Astrocyte (in vitro differentiated cells and primary cell): ENCODE data around the gene POLR2H. TPM values are rescaled to one million over a fixed set of nuclear protein-coding genes. Genes with fewer than 3 reads are reported as not detected.
A peak's percentile ranks its signal among the peaks of the same experiment; 100 is the strongest.

Source experiments
- DNase-seq: peaks from one replicate; pipeline ENCODE4 v3.0.0-alpha.2; 2010; ENCODE audit warnings: low read depth
- FAIRE-seq: peaks from 2 replicates; lab custom pipeline; 2011; peaks lifted over from hg19 to GRCh38; lab: Jason Lieb, UNC
- H2AFZ ChIP-seq: 2 replicates; pipeline ENCODE4 v1.6.0; 2012; ENCODE audit warnings: low read depth, low read length, inconsistent platforms
- H3K27ac ChIP-seq: 2 replicates; pipeline ENCODE4 v1.5.1; 2011; ENCODE audit warnings: low read depth, low read length, inconsistent platforms
- H3K27me3 ChIP-seq: 2 replicates; pipeline ENCODE4 v1.6.0; 2011; ENCODE audit warnings: low read length, inconsistent platforms; ENCODE audit not compliant: insufficient read depth
- H3K36me3 ChIP-seq: 2 replicates; pipeline ENCODE4 v1.5.1; 2011; ENCODE audit warnings: low read length, inconsistent platforms; ENCODE audit not compliant: insufficient read depth
- H3K4me1 ChIP-seq: 2 replicates; pipeline ENCODE4 v1.5.1; 2011; ENCODE audit warnings: low read length, inconsistent platforms; ENCODE audit not compliant: insufficient read depth
- H3K4me2 ChIP-seq: 2 replicates; pipeline ENCODE4 v1.6.0; 2012; ENCODE audit warnings: low read length, inconsistent platforms
- H3K4me3 ChIP-seq: 2 replicates; pipeline ENCODE4 v1.5.1; 2011; ENCODE audit warnings: low read depth, mild to moderate bottlenecking, low read length, inconsistent platforms; ENCODE audit not compliant: insufficient read depth
- H3K79me2 ChIP-seq: 2 replicates; pipeline ENCODE4 v1.6.0; 2012; ENCODE audit warnings: mild to moderate bottlenecking, low read length, inconsistent platforms; ENCODE audit not compliant: insufficient read depth
- H3K9ac ChIP-seq: 2 replicates; pipeline ENCODE4 v1.6.0; 2012; ENCODE audit warnings: mild to moderate bottlenecking, low read length, inconsistent platforms
- H3K9me3 ChIP-seq: 2 replicates; pipeline ENCODE4 v1.5.1; 2012; ENCODE audit warnings: low read depth, mild to moderate bottlenecking, low read length, inconsistent platforms; ENCODE audit not compliant: insufficient read depth
- H4K20me1 ChIP-seq: 2 replicates; pipeline ENCODE4 v1.6.0; 2012; ENCODE audit warnings: low read length, inconsistent platforms; ENCODE audit not compliant: insufficient read depth
- H3K27ac Mint-ChIP-seq: one replicate; pipeline ENCODE4 v1.8.0; 2021; ENCODE audit warnings: mild to moderate bottlenecking, mixed read lengths; ENCODE audit not compliant: unreplicated experiment
- H3K27me3 Mint-ChIP-seq: one replicate; pipeline ENCODE4 v1.8.0; 2021; ENCODE audit warnings: low read depth, mixed read lengths; ENCODE audit not compliant: unreplicated experiment
- H3K36me3 Mint-ChIP-seq: one replicate; pipeline ENCODE4 v1.8.0; 2021; ENCODE audit warnings: low read depth, mixed read lengths; ENCODE audit not compliant: unreplicated experiment
- H3K4me1 Mint-ChIP-seq: one replicate; pipeline ENCODE4 v1.8.0; 2021; ENCODE audit warnings: low read depth, mixed read lengths; ENCODE audit not compliant: unreplicated experiment
- H3K4me3 Mint-ChIP-seq: one replicate; pipeline ENCODE4 v1.8.0; 2021; ENCODE audit warnings: mild to moderate bottlenecking, moderate library complexity, mixed read lengths; ENCODE audit not compliant: unreplicated experiment
- H3K9me3 Mint-ChIP-seq: one replicate; pipeline ENCODE4 v1.8.0; 2021; ENCODE audit warnings: mild to moderate bottlenecking, mixed read lengths; ENCODE audit not compliant: unreplicated experiment
- CTCF ChIP-seq: IDR thresholded peaks from 2 replicates; pipeline ENCODE4 v1.5.1; 2011; ENCODE audit warnings: low read depth, mild to moderate bottlenecking, inconsistent platforms, low read length, moderate library complexity; ENCODE audit not compliant: insufficient read depth
- EZH2 ChIP-seq: IDR thresholded peaks from 2 replicates; pipeline ENCODE4 v1.6.1; 2012; ENCODE audit warnings: mild to moderate bottlenecking, low read length, inconsistent platforms; ENCODE audit not compliant: insufficient read depth
- total RNA-seq: library from RNA; stranded (reverse); gene quantifications from 2 replicates; pipeline ENCODE4 v1.2.1, GENCODE V29; 2021

Gene POLR2H
- total RNA-seq, 1 donor from 2014 or later: 63.2 TPM

- peaks cover 50% of the 10 kb centered on the region for H3K27me3 ChIP-seq
- TF ChIP-seq CTCF: no peak
- no peak for TF ChIP-seq EZH2
- no peak for FAIRE-seq
- no peak for DNase-seq
- no peak within 1 kb of the TSS for H3K27ac ChIP-seq
- peaks cover 24% of the 10 kb centered on the region for H3K4me1 Mint-ChIP-seq
- no peaks in the 10 kb centered on the region for H3K9me3 ChIP-seq
- H3K9ac ChIP-seq: no peak within 1 kb of the TSS
- peaks cover 4% of the 10 kb centered on the region for H3K36me3 Mint-ChIP-seq
- peak within 1 kb of the TSS; percentile 62 for H3K27ac Mint-ChIP-seq
- H3K4me2 ChIP-seq: no peak within 1 kb of the TSS
- H3K4me3 ChIP-seq: no peak within 1 kb of the TSS
- H4K20me1 ChIP-seq: no peaks in the 10 kb centered on the region
- peak within 1 kb of the TSS; percentile 80 for H3K4me3 Mint-ChIP-seq
- H3K4me1 ChIP-seq: peaks cover 9% of the 10 kb centered on the region
- no peak within 1 kb of the TSS for H2AFZ ChIP-seq
- H3K9me3 Mint-ChIP-seq: no peaks in the 10 kb centered on the region
- H3K36me3 ChIP-seq: no peaks in the 10 kb centered on the region
- H3K79me2 ChIP-seq: no peaks in the 10 kb centered on the region
- peaks cover 48% of the 10 kb centered on the region for H3K27me3 Mint-ChIP-seq
Observed at GRCh38 chr3:184377882-184378445, 16.5 kb downstream of the POLR2H start, which contains the start of gene THPO. THPO (minus strand) TSS chr3:184378207; CDS start chr3:184376259, 1,948 bp downstream.

- Histone ChIP-seq H3K4me1 (peaks cover 5% of the 10 kb centered on the region), H3K4me2 (no peak overlapping the region), H2AFZ (no peak overlapping the region), H3K9ac (no peak overlapping the region), H3K27ac (no peak overlapping the region), H3K27me3 (peaks cover 50% of the 10 kb centered on the region), H3K9me3 (no peaks in the 10 kb centered on the region), H3K4me3 (no peak overlapping the region), H4K20me1 (no peaks in the 10 kb centered on the region), H3K36me3 (no peaks in the 10 kb centered on the region), H3K79me2 (no peaks in the 10 kb centered on the region)
- peak overlapping the region; percentile 50 for H3K27ac Mint-ChIP-seq
- H3K36me3 Mint-ChIP-seq: peaks cover 4% of the 10 kb centered on the region
- H3K9me3 Mint-ChIP-seq: no peaks in the 10 kb centered on the region
- peak overlapping the region; percentile 80 for H3K4me3 Mint-ChIP-seq
- no peak for FAIRE-seq
- no peak for TF ChIP-seq CTCF
- TF ChIP-seq EZH2: no peak
- DNase-seq: no peak
- H3K27me3 Mint-ChIP-seq: peaks cover 54% of the 10 kb centered on the region
- peaks cover 18% of the 10 kb centered on the region for H3K4me1 Mint-ChIP-seq
Observed at GRCh38 chr3:184378651-184379357, 17.3 kb downstream of the POLR2H start.
